GM19467 (cell line): Measurements from ENCODE around the gene MMEL1.

ENCODE experiments used
- ATAC-seq: cut with Tn5 transposase; IDR thresholded peaks from one replicate; pipeline ENCODE4 v1.9.1; 2021; ENCODE audit warnings: mild to moderate bottlenecking, moderate library complexity; ENCODE audit not compliant: unreplicated experiment

Gene MMEL1

GRCh38 chr1:2594001-2594640 is 38.7 kb downstream of the MMEL1 start:
- ATAC-seq, result no peak

DNA sequence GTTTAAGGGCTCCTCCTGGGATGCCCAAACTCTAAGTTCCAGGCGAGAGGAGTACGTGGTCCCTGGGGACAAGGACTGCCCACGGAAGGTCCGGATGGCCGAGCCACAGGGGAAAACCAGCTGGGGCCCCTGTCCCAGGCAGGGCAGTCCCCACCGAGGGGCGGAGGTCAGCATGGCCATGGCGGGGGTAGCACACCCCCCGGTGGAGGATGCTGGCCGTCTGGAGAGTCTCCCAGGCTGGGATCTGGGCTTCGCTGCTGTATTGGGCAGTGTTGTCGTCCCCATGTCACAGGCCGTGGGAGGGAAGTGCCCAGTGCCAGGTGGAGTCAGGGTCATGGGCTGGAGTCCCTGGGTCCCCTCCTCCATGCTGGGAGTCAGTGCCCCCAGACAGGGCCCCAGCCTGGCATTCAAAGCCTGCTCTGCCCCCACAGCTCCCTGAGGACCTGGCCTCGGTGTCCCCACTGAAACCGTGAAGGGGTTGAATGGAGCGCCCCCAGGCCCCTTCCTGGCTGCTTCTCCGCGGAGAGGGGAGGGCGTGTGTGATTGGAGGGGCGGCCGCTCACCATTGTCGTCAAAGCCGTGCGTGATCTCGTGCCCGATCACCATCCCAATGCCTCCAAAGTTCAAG is 39.5 kb downstream of the MMEL1 start:
- no peak for ATAC-seq

- ATAC-seq, result no peak
Observed at GRCh38 chr1:2592672-2593071, 40.1 kb downstream of the MMEL1 start.

- ATAC-seq, result no peak
Observed at GRCh38 chr1:2591581-2592261, 41.1 kb downstream of the MMEL1 start.

DNA sequence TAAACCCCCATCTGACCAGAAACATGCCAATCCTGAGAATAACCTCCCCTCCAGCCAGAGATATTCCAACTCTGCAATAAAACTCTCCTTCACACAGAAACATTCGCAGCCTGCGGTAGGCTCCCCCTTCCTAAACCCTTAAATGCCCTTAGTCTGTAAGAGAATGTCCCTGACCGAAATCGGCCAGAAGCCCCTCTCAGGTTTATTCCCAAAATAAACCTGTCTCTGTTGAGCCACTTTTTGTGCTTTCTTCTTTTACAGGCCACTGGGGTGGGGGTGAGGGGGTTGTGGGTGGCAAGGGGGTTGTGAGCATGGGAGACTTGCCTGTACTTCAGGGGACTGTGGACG is 41.6 kb downstream of the MMEL1 start:
- ATAC-seq, result no peak

GRCh38 chr1:2590233-2591141 is 42.3 kb downstream of the MMEL1 start:
- ATAC-seq, result no peak

DNA sequence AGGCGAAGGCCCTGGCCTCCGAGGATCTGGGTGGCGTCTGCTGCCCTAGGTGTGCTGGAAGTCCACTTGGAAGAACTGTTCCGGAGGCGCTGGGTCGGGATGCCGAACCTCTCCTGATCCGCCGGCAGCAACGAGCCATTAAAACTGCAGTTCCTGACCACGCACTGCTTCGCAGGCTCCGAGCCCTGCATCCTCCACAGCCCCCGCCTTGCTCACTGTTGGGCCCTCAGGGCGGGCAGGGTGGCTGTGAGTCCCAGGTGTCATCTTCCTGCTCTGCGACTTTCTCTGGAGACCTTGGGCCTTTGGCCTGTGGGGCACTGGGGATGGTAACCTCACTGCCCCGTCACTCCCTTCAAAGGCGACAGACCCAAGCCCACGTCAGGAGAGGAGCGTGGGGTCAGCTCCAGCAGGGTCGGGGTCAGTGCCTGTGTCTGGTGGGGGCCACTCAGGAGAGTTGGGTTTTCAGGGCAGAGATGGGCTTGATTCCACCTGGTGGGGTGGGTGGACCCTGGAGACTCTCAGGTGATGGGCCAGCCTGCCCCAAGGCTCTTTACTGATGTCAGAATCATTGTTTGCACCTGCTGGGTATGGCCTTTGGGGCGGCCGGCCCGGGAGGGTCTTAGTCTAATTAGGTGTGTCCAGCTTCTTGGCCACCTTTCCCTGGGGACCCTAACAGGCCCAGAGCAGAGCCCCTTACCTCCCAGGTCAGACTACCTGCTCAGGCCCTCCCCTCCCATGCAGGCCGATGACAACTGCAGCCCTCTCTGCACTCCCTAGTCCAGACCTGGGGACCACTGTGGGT is 43.2 kb downstream of the MMEL1 start:
- no peak for ATAC-seq

DNA sequence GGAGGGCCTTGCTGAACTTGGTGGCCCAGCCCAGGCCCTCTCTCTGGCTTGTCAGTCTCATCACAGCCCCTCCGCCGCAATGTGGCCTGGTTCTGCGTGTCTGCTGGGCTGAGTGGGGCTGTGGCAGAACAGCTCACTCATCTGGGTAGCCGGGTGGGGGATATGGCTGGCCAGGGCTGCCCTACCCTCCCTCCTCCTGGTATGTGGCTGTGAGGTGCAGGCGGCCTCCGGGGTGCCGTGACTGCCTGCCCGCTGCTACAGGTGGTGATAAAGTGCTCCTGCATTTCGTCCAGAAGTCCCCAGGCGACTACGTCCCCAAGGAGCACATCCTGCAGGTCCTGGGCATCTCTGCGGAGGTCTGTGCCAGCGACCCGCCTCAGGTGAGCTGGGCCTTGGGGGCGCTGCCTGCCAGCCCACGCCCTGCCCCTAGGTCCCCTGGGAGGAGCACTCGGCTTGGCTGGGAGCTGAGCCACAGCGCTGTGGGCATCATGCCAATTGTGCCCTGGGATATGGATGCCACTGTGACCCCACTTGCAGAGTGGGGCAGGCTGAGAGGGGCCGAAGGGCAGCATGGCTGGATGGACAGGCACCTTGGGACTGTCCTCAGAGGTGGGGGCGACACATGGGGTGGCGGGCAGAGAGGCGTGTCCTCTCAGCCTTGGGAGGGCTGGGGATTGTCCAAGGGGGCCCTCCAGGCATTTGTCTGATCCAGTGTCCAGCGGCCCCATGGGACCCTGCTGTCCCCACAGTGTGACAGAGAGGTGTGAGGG is 44.0 kb downstream of the MMEL1 start:
- no peak for ATAC-seq

GRCh38 chr1:2587860-2588571 is 44.8 kb downstream of the MMEL1 start:
- no peak for ATAC-seq

DNA sequence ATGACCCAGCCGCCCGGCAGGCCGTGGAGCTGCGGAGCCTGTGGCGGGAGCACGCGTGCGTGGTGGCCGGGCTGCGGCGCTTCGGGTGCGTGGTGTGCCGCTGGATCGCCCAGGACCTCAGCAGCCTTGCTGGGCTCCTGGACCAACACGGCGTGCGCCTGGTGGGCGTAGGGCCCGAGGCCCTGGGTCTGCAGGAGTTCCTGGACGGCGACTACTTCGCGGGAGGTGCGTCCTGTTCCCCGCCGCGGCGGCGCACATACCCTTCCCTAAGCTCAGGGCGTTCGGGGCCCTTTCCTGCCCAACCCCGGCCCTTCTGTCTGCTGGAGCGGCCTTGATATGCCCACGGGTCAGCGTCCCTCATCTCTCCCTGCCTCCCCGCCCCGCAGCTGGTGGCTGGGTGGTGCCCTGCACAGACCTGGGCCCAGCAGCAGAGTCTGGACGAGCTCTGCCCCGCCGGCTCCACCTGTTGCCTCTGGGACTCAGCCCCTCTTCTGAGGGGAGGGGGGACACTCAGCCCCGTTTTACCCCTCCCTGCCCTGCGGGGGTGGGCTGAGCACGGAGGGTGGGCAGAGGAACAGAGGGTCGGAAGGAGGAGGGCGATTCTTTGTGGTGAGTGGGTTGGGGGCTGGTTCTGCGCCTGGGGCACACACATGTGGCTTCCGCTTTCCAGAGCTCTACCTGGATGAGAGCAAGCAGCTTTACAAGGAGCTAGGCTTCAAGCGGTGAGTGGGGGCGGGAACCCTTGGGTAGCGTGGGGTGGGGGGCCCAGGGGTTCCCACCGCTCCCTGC is 45.6 kb downstream of the MMEL1 start:
- no peak for ATAC-seq

GRCh38 chr1:2586154-2587070 is 46.4 kb downstream of the MMEL1 start, which contains the start of gene PRXL2B:
Gene PRXL2B, plus strand, starts transcription at chr1:2586777. Its CDS starts 109 bp downstream, at chr1:2586886.
- ATAC-seq, result peak; percentile 69

- ATAC-seq, result no peak
Observed at GRCh38 chr1:2585318-2586092, 47.3 kb downstream of the MMEL1 start.

DNA sequence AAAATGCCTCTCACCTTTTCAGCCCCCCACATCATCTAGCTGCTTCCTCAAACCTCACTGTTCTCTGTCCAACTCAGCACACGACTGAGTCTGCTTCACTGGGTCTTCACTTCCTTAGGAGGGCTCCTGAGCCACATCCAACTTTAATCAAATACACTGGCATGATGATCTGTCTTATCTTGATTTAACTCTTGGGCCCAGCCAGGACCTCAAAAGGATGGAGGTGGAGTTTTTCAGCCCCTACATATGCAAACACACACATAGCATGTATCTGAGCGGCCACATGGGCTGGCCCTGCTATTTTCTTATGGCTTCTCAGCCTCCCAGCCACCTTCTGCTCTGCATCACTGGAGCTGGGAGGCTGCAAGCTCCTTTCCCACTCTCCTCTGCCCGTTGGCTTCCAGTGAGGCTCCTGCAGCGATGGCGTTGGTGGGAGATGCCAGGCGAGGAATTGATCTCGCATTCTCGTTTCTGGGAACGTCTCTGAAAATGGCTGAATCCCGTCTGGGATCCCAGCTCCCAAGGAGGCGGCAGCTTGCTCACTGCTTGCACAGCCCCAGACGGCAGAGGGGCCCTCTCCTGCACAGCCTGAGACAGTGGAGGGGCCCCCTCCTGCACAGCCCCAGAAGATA is 48.0 kb downstream of the MMEL1 start:
- no peak for ATAC-seq

GRCh38 chr1:2583871-2584351 is 48.9 kb downstream of the MMEL1 start:
- no peak for ATAC-seq

DNA sequence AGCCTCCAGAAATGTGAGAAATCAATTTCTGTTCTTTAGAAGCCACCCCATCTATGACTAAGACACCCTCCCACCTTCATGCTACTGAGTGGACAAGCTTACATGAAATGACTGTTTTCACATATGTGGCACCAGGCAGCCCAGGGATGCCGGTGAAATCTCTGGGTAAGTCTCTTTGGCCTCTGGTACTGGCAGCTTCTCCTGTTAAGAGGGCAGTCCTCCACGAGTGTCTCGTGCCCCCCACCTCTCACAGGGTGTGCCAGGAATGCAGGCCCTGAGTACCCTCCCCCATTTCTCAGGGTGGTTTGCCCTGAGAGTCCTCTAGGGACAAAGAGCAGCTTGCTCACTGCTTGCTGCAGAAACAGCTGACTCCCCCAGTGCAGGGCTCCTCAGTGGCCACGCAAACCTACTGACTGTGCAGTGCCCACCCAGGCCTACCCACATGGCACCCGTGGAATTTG is 49.5 kb downstream of the MMEL1 start:
- no peak for ATAC-seq

DNA sequence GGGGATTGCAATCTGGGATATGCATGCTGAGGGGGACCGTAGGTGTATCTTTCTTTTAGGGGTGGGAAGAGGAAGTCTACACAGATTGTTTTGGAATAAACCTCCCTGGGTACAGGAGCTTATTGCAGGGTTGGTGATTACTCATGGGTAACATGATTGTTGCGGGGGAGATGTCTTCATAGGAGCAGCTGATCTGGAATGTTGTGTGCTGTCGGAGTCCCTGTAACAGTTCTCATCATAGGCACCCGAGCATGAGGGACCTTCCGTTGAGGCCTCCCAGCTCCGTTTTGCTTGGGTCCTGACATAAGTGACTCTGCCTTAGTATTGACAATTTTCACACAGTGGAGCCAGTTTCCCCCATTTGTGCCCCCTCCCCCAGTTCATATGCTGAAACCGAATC is 50.4 kb downstream of the MMEL1 start:
- ATAC-seq, result no peak
